Measurements from ENCODE around the gene TBCK.
"Not testable (repeated sequence)": the region's sequence is repeated elsewhere in the genome, so short reads cannot be mapped to it uniquely, and the experiment has no call there.

The TBCK gene

GRCh38 chr4:106284227-106284626 is 31.8 kb downstream of the TBCK start:
- DNase-seq = no peak

- DNase-seq = no peak
These were observed 38.8 kb downstream of the TBCK start for GRCh38 chr4:106277140-106277675.

GRCh38 chr4:106273831-106274230 is 42.2 kb downstream of the TBCK start:
- DNase-seq = no peak

GRCh38 chr4:106270736-106271135 is 45.3 kb downstream of the TBCK start:
- DNase-seq = no peak

- no peak for DNase-seq
These were observed 46.3 kb downstream of the TBCK start for GRCh38 chr4:106269711-106270110.

GRCh38 chr4:106268786-106269185 is 47.2 kb downstream of the TBCK start:
- DNase-seq = no peak

GRCh38 chr4:106266201-106266600 is 49.8 kb downstream of the TBCK start:
- DNase-seq = peak in 1 of 14 donors; percentile 11

GRCh38 chr4:106264331-106264728 is 51.7 kb downstream of the TBCK start:
- no peak for DNase-seq

GRCh38 chr4:106263594-106264330 is 52.2 kb downstream of the TBCK start:
- DNase-seq = no peak

- no peak for DNase-seq
These were observed 54.0 kb downstream of the TBCK start for GRCh38 chr4:106261980-106262379.

- DNase-seq = no peak
These were observed 57.6 kb downstream of the TBCK start for GRCh38 chr4:106258145-106259045.

GRCh38 chr4:106256190-106256589 is 59.8 kb downstream of the TBCK start:
- no peak for DNase-seq

- DNase-seq = no peak
These were observed 60.8 kb downstream of the TBCK start for GRCh38 chr4:106255195-106255594.

- DNase-seq = no peak
These were observed 62.5 kb downstream of the TBCK start for GRCh38 chr4:106253364-106254129.

- no peak for DNase-seq
These were observed 68.4 kb downstream of the TBCK start for GRCh38 chr4:106247600-106247999.

GRCh38 chr4:106246441-106246840 is 69.6 kb downstream of the TBCK start:
- DNase-seq = no peak

- no peak for DNase-seq
These were observed 70.8 kb downstream of the TBCK start for GRCh38 chr4:106245176-106245575.

GRCh38 chr4:106240699-106241098 is 75.3 kb downstream of the TBCK start:
- DNase-seq = no peak

- no peak for DNase-seq
These were observed 77.1 kb downstream of the TBCK start for GRCh38 chr4:106238820-106239420.

- DNase-seq = no peak
These were observed 84.1 kb downstream of the TBCK start for GRCh38 chr4:106231931-106232330.

GRCh38 chr4:106222548-106222947 is 93.5 kb downstream of the TBCK start:
- DNase-seq = no peak

GRCh38 chr4:106213291-106213690 is 102.7 kb downstream of the TBCK start:
- DNase-seq = not testable (repeated sequence)

Data from C1 segment of cervical spinal cord (tissue), 14 donors.